ENCODE data around the gene MYH11.
A peak's percentile ranks its signal among the peaks of the same experiment; 100 is the strongest.

GRCh38 chr16:15777533-15778203 is 79.2 kb downstream of the MYH11 start:
- TF ChIP-seq, protein P1, sequence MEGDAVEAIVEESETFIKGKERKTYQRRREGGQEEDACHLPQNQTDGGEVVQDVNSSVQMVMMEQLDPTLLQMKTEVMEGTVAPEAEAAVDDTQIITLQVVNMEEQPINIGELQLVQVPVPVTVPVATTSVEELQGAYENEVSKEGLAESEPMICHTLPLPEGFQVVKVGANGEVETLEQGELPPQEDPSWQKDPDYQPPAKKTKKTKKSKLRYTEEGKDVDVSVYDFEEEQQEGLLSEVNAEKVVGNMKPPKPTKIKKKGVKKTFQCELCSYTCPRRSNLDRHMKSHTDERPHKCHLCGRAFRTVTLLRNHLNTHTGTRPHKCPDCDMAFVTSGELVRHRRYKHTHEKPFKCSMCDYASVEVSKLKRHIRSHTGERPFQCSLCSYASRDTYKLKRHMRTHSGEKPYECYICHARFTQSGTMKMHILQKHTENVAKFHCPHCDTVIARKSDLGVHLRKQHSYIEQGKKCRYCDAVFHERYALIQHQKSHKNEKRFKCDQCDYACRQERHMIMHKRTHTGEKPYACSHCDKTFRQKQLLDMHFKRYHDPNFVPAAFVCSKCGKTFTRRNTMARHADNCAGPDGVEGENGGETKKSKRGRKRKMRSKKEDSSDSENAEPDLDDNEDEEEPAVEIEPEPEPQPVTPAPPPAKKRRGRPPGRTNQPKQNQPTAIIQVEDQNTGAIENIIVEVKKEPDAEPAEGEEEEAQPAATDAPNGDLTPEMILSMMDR (conservative IDR thresholded peaks at IDR 0.05; ENCODE audit: low read depth in 2 of 2) = peak; percentile 67 to 95
- no peak for TF ChIP-seq POLR2AphosphoS5 (IDR thresholded peaks at IDR 0.05; ENCODE audit: low read depth)
